ENCODE results near the gene SLCO1A2.

Gene SLCO1A2

DNA sequence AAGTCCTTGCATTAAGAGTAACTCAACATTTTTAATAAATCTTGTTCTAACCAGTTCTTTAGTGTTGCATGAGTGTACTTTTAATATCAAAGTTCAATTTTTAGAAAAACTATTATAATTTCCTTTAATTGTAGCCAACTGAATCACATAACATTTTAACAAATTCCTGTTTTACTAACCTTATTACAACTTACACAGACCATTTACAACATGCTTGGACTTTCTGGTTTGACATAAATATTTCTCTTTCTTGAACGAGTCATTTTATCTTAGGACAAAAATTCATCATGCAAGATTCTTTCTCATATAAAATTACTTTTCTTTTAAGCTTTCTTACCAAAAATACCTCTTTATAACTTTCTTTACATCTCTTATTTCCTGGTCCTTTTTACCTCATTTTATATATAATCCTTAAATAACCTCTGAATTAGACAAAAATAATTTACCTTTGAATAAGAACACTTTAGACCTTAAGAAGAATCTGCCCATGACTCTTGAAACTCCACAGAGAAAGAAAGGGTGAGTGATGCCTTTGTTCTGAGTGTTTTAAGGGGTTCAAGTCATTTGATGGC lies 3.9 kb downstream of the SLCO1A2 start:
- DNase-seq (ENCODE audit: low spot score): peak; percentile 34

DNA sequence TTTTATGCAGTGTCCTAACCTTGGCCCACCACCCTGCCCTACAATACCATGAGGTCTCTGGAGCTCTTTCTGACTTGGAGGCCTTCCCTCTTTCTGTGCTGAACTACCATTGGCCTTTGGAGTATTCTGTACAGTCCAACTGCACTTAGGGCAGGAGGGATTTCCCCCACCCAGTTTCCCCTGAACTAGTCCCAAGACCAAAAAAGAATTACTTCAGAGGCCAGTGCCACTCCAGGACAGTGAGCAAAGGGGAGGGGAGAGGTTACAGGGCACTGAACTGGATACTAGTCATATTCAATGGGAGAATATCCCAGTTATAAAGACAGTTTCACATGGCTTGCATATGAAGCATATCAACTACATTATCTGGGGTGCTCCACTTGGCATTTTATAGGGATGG lies 6.1 kb downstream of the SLCO1A2 start:
- DNase-seq (ENCODE audit: low spot score): no peak

DNA sequence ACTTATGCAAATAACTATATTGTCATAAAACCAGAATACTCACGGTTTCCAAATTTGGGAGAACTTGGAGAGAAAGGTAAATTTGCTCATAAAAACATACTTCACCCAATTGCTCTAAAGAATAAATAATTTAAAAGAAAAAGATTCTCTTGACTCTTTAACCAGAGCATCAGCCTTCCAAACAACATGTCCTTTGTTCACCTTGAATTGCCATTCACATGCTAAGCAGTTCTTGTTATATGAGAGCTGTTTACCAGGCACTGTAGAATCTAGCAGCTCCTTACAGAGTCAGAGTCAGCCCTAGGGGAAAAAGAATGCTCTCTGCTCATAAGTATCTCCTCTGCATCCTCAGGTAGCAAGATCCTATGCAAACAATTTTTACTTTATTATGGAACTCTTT lies 10.2 kb downstream of the SLCO1A2 start:
- DNase-seq (ENCODE audit: low spot score): no peak

DNA sequence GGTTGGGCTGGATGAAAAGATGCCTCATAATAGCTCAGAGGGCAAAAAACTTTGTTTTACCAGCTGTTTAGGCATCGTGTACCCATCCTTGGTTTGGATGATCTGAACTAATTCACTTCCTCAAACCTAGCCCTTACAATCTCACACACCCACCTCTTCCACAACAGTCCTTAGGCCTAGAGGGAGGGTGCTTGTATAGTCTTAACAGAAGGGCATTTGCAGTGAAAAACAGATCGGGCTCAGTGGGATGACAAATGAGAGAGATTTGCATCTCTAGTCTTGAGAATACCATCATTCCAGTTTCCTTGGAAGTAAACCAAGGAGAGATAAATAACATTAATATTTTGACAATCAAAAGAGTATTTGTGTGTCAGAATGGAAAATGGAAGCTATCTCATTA lies 11.0 kb downstream of the SLCO1A2 start:
- DNase-seq (ENCODE audit: low spot score): no peak

DNA sequence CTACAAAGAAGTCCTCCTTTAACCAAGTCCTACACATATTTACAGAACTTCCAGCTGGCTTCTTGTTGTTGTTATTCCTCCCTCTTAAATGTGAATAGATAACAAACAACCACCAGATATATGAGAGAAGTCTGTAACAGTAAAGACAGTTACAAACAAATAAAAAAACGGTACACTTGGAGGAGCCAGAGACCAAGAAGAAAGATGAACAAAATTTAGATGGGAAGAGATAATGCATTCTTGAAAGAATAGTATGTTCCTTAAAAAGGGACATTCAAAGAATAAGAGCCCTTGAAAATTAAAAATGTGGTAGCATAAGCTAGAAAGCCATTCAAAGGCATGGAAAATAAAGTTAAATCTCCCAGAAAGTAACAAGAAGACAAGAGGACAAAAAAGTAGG lies 25.9 kb downstream of the SLCO1A2 start:
- DNase-seq (ENCODE audit: low spot score): no peak

DNA sequence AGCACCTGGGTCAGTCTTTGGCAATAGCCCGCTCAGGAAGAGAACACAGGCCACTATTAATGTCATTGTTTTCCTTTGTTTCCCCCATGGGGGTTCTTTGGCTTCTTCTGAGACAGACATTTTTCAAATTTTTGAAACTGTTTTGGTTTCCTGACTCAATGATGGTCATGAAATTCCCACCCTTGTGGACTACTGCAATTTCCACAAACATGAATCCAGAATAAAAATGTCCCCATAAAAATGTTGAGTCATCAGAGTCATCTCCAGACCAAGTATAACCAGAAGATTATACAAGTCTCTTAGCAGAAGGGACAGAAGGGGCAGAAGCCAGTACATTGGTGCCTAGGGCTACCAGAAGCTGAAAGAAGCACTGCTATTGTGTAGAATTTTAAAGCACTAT lies 29.1 kb downstream of the SLCO1A2 start:
- no peak for DNase-seq (ENCODE audit: low spot score)

DNA sequence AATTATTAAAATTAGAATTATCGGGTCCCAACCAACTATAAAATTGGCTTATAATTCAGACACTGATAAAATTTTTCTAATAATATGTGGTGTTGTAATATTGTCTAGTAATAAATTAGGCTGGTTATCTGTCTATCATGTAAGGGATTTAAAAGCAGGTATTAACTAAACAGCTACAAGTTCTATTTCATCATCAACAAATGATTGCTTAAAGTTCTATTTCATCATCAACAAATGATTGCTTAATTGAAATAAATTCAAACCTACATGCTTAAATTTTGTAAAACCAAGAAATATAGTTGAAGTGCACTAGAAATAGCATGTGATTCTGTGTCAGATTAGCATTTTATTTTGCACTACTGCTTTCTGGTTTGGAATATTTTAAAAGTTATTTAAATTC lies 34.1 kb downstream of the SLCO1A2 start:
- DNase-seq (ENCODE audit: low spot score): no peak

DNA sequence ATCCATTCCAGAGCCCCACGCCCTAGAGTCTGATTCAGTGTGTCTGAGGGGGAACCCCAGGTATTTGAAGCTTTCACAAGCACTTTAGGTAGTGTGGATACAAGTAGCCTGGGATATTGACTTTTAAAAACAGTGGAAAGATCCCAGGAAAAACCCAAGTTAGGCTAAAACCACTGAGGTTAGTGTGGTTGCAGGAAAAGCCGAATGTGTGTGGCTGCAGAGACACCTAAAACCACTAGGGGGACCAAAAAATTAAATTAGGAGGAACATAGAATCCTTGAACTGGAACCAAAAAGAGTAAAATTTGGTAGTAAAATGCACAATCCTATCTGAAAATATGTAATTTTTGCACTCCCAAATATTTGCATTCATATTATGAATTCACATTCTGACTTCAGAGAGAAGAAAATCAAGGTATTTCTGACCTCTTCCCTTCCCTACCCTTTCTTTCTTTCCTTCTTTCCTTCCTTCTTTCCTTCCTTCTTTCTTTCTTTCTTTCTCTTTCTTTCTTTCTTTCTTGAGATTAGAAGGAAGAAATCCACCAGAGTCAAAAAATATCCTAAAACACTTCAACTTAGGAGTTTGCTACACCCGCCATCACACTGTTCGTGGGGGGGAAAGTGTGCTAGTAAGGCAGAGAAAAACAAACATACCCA lies 37.8 kb downstream of the SLCO1A2 start:
- peak; percentile 44 for DNase-seq (ENCODE audit: low spot score)

DNA sequence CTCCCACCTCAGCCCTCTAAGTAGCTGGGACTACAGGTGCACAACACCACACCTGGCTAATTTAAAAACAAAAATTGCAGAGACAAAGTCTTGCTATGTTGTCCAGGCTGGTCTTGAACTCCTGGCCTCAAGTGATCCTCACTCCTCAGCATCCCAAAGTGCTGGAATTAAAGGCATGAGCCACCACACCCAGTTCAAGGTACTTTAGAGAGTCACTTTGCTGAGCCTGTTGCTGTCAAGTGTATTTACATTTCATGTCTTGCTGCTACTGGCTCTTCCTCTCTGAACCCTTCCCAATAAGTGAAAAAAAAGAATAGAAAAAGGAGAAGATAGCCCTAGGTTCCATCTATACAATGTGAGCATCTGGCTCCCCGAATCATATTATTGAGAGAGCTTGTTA lies 38.4 kb downstream of the SLCO1A2 start:
- DNase-seq (ENCODE audit: low spot score): no peak

DNA sequence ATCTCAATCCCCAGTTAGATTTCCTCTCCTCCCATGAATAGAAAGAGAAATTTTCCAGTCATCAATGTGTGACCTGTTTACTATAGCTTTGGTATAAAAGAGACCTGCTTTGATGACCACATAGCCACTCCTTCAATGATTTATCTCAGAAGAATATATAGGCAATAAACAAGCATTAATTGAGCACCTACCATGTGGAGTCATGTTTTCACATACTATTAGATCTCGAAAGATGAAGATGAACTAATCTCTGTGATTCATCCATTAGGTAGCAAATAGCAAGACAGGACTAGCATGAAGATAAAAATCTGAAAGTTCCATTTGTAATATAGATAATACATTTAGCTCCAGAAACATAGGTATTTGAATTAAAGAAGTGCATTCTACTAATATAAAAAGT lies 40.5 kb downstream of the SLCO1A2 start:
- no peak for DNase-seq (ENCODE audit: low spot score)

DNA sequence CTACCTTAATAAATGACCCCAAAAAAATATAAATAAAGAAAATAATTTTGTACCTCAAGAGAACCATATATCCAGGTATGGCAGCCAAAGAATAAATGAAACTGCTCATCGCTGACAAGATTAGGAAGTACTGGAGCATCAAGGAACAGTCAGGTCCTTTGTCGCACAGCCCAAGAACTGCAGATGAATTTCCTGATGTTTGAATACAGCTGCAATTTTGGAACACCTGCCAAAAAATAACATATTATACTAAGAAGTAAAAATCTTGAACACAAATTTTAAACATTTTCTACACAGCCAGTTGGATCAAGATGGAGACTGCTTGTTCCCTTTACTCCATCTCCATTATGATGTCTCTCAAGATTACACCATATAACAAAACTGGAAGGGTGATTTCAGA lies 42.6 kb downstream of the SLCO1A2 start:
- DNase-seq (ENCODE audit: low spot score): no peak

DNA sequence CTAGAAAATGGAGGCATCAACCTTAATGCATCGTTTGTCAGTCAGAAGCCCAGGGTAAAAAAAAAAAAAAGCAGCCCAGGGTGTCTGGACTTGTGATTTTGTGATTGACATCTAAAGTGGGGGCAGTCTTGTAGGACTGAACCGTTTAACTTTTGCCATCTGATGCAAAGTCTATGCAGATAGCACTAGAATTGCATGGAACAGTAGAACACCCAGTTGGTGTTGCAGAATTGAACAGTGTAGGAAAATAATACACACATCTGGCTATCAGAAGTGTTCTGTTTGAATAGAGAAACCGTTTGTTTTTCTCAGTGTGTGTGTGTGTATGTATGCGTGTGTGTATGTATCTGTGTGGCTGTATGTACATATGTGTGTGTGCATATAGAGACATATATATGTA lies 45.0 kb downstream of the SLCO1A2 start:
- no peak for DNase-seq (ENCODE audit: low spot score)

DNA sequence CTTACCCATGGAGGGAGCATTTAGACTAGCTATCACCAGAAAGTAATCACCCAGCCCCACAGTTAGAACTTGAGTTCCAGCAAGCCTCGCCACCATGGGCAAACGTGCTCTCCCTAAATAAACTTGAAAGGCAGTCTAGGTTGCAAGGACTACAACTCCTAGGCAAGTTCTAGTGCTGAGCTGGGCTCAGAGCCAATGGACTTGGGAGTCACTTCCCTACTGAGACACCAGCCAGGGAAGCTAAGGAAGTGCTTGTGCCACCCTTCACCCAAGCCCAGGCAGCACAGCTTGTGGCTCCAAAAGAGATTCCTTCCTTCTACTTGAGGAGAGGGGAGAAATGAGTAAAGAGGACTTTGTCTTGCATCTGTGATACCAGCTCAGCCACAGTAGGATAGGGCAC lies 57.9 kb downstream of the SLCO1A2 start:
- no peak for DNase-seq (ENCODE audit: low spot score)

DNA sequence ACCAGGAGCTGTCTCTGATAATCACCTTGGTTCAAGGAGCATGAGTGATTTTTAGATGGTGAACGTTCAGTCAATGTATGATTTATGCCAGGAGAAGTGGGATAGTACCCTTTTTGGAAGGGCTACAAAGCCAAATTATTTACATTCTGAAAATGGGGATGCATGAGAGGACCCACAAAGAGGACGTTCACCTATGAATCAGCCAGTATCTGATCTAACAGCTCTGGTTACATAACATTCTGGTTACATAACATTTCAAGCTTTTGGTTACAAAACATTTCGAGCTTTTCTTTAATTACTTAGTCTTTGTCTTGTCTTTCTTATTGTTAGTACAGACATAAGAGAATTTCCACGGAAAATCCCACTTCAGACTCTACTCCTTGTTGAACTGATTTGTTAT lies 68.8 kb downstream of the SLCO1A2 start:
- DNase-seq (ENCODE audit: low spot score): no peak

DNA sequence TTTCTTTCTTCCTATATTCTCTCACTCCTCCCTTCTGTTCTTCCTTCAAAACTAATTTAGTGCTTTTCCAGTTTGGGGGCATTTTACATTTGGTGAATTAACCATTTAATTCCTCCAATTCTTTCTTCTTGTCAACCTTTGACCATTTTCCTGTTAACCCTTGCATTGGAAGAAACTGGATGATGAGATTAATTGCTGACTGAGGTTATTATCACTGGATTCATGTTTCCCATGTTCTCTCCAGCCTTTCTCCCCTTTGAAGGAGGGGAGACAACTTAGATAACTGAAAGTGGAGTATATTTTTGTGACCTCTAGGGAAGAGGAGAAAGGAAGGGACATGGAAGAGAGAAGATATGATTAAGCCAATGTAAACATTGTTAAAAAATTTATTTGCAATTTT lies 70.5 kb downstream of the SLCO1A2 start:
- no peak for DNase-seq (ENCODE audit: low spot score)

DNA sequence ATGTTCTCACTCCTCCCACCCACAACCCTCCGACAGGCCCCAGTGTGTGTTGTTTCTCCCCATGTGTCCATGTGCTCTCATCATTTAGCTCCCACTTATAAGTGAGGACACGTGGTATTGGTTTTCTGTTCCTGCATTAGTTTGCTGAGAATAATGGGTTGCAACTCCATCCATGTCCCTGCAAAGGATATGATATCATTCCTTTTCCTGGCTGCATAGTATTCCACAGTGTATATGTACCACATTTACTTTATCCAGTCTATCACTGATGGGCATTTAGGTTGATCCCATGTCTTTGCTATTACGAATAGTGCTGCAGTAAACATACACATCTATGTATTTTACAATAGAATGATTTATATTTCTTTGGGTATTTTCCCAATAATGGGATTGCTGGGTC lies 77.5 kb downstream of the SLCO1A2 start:
- no peak for DNase-seq (ENCODE audit: low spot score)

DNA sequence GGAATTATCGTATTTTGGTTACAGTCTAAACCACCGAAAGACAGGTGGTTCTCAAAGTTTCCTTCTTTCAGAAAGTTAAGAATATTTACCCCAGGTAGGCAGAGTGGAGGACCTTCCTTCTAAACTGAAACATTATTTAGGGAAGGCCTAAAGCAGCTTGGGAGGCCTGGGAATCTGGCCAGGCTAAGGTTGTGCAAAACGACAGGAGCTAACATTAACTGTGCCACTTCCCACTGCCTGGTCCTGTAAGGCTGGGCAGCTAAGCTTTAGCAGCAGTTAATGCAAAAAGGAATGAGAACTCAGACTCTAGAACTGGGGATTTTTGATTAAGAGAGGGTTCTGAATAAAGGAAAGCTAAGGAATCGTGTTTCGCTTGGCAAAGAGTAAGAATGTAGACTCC lies 82.6 kb downstream of the SLCO1A2 start:
- DNase-seq (ENCODE audit: low spot score): no peak

DNA sequence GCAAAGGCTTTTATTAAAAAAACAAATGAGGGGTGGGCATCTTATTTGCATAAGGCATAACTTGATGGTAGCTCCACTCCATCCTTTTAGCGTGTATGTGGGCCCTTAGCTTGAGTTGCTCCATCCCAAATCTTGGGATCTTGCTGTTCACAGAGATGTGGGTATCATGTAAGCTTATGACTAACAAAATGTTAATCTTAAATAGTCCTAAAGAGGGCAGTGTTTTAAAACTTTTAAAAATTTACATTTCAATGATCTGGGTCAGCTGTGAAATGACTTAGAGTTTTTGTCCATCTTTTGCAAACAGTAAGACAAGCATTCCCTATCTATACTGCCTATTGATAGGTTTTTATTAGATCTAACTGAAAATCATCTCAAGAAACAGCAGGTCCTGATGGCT lies 86.0 kb downstream of the SLCO1A2 start:
- peak; percentile 54 for DNase-seq (ENCODE audit: low spot score)

DNA sequence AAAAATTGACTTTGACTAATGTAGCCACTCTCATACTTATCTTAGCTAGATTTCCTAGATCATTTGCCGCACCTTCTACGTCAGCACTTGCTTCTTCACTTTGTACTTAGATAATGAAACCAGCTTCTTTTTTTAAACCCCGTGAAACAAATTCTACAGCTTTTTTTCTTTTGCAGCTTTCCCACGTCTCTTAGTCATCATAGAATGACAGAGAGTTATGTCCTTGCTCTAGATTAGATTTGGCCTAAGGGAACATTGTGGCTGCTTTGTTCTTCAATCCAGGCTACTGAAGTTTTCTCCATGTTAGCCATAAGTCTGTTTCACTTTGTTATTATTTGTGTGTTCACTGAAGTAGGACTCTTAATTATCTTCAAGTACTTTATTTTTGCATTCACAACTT lies 94.9 kb downstream of the SLCO1A2 start:
- no peak for DNase-seq (ENCODE audit: low spot score)

DNA sequence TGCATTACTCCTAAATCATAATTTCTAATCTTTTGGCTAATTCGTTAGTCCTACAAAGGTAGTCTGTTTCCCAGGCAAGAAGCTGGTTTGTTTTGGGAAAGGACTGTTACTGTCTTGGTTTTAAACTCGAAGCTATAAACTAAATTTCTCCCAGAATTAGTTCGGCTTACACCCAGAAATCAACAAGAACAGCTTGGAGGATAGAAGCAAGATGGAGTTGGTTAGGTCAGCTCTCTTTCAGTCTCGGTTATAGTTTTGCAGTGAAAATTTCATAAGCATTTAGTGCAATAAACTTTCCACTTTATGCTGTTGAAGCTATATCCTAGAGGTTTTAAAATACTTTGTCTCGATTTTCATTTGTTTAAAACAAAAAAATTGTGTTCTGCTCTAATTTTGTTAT lies 100.3 kb downstream of the SLCO1A2 start:
- DNase-seq (ENCODE audit: low spot score): no peak

DNA sequence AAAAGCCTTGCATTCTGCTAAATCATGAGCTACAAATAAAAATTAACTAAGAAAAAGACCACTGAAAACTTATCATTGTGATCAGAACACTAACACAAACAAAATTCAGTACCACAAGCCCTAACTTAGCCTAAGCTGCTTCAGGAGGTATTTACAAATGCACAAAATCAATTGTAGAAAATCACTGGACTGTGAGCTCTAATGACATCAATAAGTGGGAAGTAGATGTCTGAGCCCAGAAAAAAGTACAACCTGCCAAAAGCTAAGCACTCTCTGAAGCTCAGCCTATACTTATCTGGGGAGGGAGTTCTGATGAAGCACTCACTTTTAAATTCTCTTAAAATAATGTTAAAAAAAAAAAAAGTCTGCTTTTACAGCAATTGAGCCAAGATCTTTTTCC lies 110.8 kb downstream of the SLCO1A2 start:
- DNase-seq (ENCODE audit: low spot score): no peak

DNA sequence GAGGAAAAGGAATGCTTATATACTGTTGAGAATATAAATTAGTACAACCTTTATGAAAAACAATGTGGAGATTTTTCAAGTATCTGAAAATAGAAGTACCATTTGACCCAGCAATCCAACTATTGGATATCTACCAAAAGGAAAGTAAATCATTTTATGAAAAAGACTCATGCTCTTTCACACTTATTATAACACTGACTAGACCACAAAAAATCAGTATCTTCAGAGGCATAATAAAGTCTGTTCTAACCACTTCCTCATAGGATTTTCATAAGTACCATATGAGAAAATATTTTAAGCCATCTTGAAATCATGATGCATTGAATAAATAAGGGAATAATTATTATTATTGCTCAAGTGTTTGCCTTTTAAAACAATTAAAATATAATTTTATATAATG lies 112.9 kb downstream of the SLCO1A2 start:
- DNase-seq (ENCODE audit: low spot score): no peak

DNA sequence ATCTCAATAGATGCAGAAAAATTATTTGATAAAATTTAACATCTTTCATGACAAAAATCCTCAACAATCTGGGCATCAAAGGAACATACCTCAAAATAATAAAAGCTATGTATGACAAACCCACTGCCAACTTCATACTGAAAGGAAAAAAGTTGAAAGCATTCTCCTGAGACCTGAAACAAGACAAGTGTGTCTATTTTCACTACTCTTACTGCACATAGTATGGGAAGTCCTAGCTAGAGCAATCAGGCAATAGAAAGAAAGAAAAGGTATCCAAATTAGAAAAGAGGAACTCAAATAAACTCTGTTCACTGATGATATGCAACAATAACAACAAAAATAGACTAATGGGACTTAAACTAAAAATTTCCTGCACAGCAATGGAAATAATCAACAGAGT lies 113.6 kb downstream of the SLCO1A2 start:
- no peak for DNase-seq (ENCODE audit: low spot score)

DNA sequence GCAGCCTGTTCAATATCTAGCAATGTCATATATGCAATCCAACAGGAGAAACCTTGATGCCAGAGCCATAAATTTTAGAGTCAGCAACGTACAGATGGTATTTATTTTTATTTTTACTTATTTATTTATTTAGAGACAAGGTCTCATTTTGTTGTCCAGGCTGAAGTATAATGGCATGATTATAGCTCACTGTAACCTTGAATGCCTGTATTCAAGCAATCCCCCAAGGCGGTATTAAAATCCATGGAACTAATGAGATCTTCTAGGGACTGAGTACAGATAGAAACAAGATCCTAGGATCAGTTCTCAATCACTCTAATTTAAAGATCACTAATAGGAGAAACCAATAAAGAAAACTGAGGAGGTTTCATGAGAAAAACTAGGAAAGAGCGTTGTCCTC lies 114.5 kb downstream of the SLCO1A2 start:
- no peak for DNase-seq (ENCODE audit: low spot score)

DNA sequence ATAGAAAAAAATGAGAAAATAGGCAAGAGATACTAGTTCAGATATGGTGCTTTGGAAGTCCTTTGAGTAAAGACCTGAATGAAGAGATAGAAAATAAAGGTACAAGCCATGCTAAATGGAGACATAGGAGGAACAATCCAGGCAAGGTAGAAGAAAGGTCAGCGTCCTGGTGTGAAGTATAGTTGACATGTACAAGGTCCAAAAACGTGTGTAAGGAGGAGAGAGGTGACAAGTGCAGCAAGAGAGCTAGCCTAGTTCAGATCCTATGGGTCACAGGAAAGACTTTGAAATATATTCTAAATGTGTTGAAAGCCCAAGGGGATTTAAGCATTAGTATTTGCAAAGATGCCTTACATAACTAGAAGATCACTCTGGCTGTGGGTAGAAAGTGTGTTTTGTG lies 115.5 kb downstream of the SLCO1A2 start:
- no peak for DNase-seq (ENCODE audit: low spot score)
